H1 (cell line): ENCODE results near the gene DLG1. TPM values are rescaled to one million over a fixed set of nuclear protein-coding genes. Genes with fewer than 3 reads are reported as not detected.

Source experiments
- CTCF ChIA-PET: fragments of 300-600 bp; sonication (Branson Sonifier 250); formaldehyde crosslinking; loops from one replicate; lab custom pipeline; 2021; ENCODE audit not compliant: partially characterized antibody; lab: Charles Lee
- POLR2A ChIA-PET: fragments of 300-600 bp; sonication (Branson Sonifier 250); formaldehyde crosslinking; loops from one replicate; lab custom pipeline; 2021; ENCODE audit warnings: inconsistent platforms; ENCODE audit not compliant: partially characterized antibody; lab: Charles Lee
- DNase-seq, 2 experiments: peaks; one replicate each; pipeline versions ENCODE4 v3.0.0 to v3.0.0-alpha.2; 2010 to 2022; ENCODE audit warnings: low spot score in 2 of 2, low read depth in 1 of 2, mixed read lengths in 1 of 2
- FAIRE-seq: peaks from 2 replicates; lab custom pipeline; 2011; peaks lifted over from hg19 to GRCh38; lab: Jason Lieb, UNC
- H2AFZ ChIP-seq: 2 replicates; pipeline ENCODE4 v1.8.1; 2012; ENCODE audit warnings: low read length, inconsistent platforms
- H2AK5ac ChIP-seq: 2 replicates; pipeline ENCODE4 v1.6.1; 2013; ENCODE audit warnings: low read depth, low read length
- H2BK120ac ChIP-seq: replicated peaks from 2 replicates; pipeline ENCODE3; 2013; ENCODE audit warnings: low read depth, low read length, inconsistent platforms
- H2BK12ac ChIP-seq: 2 replicates; pipeline ENCODE4 v1.6.1; 2013; ENCODE audit warnings: low read depth, low read length
- H2BK15ac ChIP-seq: 2 replicates; pipeline ENCODE4 v1.6.1; 2013; ENCODE audit warnings: low read length
- H2BK20ac ChIP-seq: 2 replicates; pipeline ENCODE4 v1.6.1; 2013; ENCODE audit warnings: low read length
- H2BK5ac ChIP-seq: 2 replicates; pipeline ENCODE4 v1.6.1; 2013; ENCODE audit warnings: low read depth, low read length
- H3K14ac ChIP-seq: 2 replicates; pipeline ENCODE4 v1.6.1; 2013; ENCODE audit warnings: inconsistent platforms; ENCODE audit not compliant: insufficient read length
- H3K18ac ChIP-seq: 2 replicates; pipeline ENCODE4 v1.6.1; 2013; ENCODE audit warnings: low read length; ENCODE audit errors: extremely low read depth
- H3K23ac ChIP-seq: 2 replicates; pipeline ENCODE4 v1.6.1; 2013; ENCODE audit warnings: inconsistent platforms; ENCODE audit not compliant: insufficient read length
- H3K23me2 ChIP-seq: 2 replicates; pipeline ENCODE4 v1.6.1; 2013; ENCODE audit warnings: low read depth, low read length
- H3K27ac ChIP-seq: 2 replicates; pipeline ENCODE4 v1.6.1; 2011; ENCODE audit warnings: low read depth, low read length, inconsistent platforms
- H3K27me3 ChIP-seq, 4 experiments: replicated peaks in 1 of 4; 1 replicate in 1 of 4; 2 replicates in 3 of 4; pipeline versions ENCODE4 v1.6.1 to v1.8.1; 2011 to 2013; ENCODE audit warnings: low read length in 3 of 4, mild to moderate bottlenecking in 3 of 4, inconsistent platforms in 2 of 4, mixed read lengths in 2 of 4, moderate library complexity in 1 of 4; ENCODE audit not compliant: control insufficient read depth in 3 of 4, insufficient read depth in 3 of 4; ENCODE audit errors: extremely low read depth in 1 of 4
- H3K36me3 ChIP-seq, 4 experiments: 2 replicates each; pipeline versions ENCODE4 v1.6.1 to v1.8.1; 2011 to 2013; ENCODE audit warnings: mild to moderate bottlenecking in 4 of 4, low read length in 3 of 4, moderate library complexity in 2 of 4, control low read depth in 1 of 4, inconsistent platforms in 1 of 4; ENCODE audit not compliant: insufficient read depth in 4 of 4, control insufficient read depth in 2 of 4
- H3K4ac ChIP-seq: replicated peaks from 2 replicates; pipeline ENCODE3; 2013; ENCODE audit warnings: low read length, low read depth, mixed read lengths, inconsistent platforms; ENCODE audit not compliant: insufficient read length
- H3K4me1 ChIP-seq, 4 experiments: replicated peaks in 1 of 4; 1 replicate in 1 of 4; 2 replicates in 3 of 4; pipeline versions ENCODE4 v1.6.1 to v1.8.1; 2011 to 2013; ENCODE audit warnings: low read length in 3 of 4, inconsistent platforms in 2 of 4, mixed read lengths in 1 of 4; ENCODE audit not compliant: insufficient read depth in 4 of 4, control insufficient read depth in 3 of 4
- H3K4me2 ChIP-seq, 2 experiments: 2 replicates each; pipeline versions ENCODE4 v1.6.1 to v1.8.1; 2011 to 2013; ENCODE audit warnings: low read depth in 2 of 2, low read length in 2 of 2, control low read depth in 1 of 2, inconsistent platforms in 1 of 2, mild to moderate bottlenecking in 1 of 2; ENCODE audit not compliant: insufficient read depth in 1 of 2
- H3K4me3 ChIP-seq, 4 experiments: fragments of 200-600, 300-600 bp in 1 of 4; sonication (generic), shearing (Covaris generic), sonication (Bioruptor Twin) in 1 of 4; 2 replicates each; pipeline versions ENCODE4 v1.5.1 to v1.8.1; 2011 to 2016; ENCODE audit warnings: low read length in 4 of 4, low read depth in 3 of 4, control low read depth in 2 of 4, inconsistent platforms in 2 of 4, mild to moderate bottlenecking in 2 of 4, mixed read lengths in 1 of 4, moderate library complexity in 1 of 4; ENCODE audit not compliant: insufficient read depth in 2 of 4; ENCODE audit errors: extremely low read depth in 1 of 4
- H3K56ac ChIP-seq: replicated peaks from 2 replicates; pipeline ENCODE3; 2013; ENCODE audit warnings: low read depth, mild to moderate bottlenecking, mixed read lengths, low read length, inconsistent platforms; ENCODE audit not compliant: insufficient read length
- H3K79me1 ChIP-seq: 2 replicates; pipeline ENCODE4 v1.6.1; 2013; ENCODE audit warnings: low read depth, low read length, control low read depth
- H3K79me2 ChIP-seq, 2 experiments: 2 replicates each; pipeline versions ENCODE4 v1.6.1 to v1.8.1; 2012 to 2013; ENCODE audit warnings: low read length in 2 of 2, mild to moderate bottlenecking in 2 of 2, inconsistent platforms in 1 of 2; ENCODE audit not compliant: insufficient read depth in 2 of 2, control insufficient read depth in 1 of 2
- H3K9ac ChIP-seq, 4 experiments: replicated peaks in 1 of 4; 1 replicate in 1 of 4; 2 replicates in 3 of 4; pipeline versions ENCODE4 v1.6.1 to v1.8.1; 2011 to 2013; ENCODE audit warnings: low read depth in 3 of 4, low read length in 3 of 4, control low read depth in 2 of 4, mild to moderate bottlenecking in 2 of 4, moderate library complexity in 2 of 4, inconsistent platforms in 1 of 4; ENCODE audit errors: extremely low read depth in 1 of 4
- H3K9me3 ChIP-seq, 2 experiments: 2 replicates each; pipeline versions ENCODE4 v1.6.1 to v1.8.1; 2012 to 2013; ENCODE audit warnings: mild to moderate bottlenecking in 2 of 2, moderate library complexity in 2 of 2, control low read depth in 1 of 2, inconsistent platforms in 1 of 2, low read depth in 1 of 2, low read length in 1 of 2, mixed read lengths in 1 of 2; ENCODE audit not compliant: insufficient read depth in 2 of 2
- H4K20me1 ChIP-seq, 2 experiments: replicated peaks in 1 of 2; 2 replicates each; pipeline versions ENCODE3 to v1.8.1; 2011 to 2013; ENCODE audit warnings: inconsistent platforms in 2 of 2, low read length in 2 of 2, mild to moderate bottlenecking in 1 of 2; ENCODE audit not compliant: insufficient read depth in 2 of 2, control insufficient read depth in 1 of 2
- H4K5ac ChIP-seq: 2 replicates; pipeline ENCODE4 v1.6.1; 2013; ENCODE audit warnings: low read length, low read depth, mixed read lengths, inconsistent platforms; ENCODE audit not compliant: insufficient read length
- H4K8ac ChIP-seq: 2 replicates; pipeline ENCODE4 v1.8.0; 2013; ENCODE audit warnings: mild to moderate bottlenecking, moderate library complexity, low read length, inconsistent platforms; ENCODE audit not compliant: insufficient read depth; ENCODE audit errors: extremely low read depth
- H4K91ac ChIP-seq: replicated peaks from 2 replicates; pipeline ENCODE3; 2013; ENCODE audit warnings: low read length, mixed read lengths, inconsistent platforms; ENCODE audit not compliant: insufficient read length
- CREB1 ChIP-seq: IDR thresholded peaks from 2 replicates; pipeline ENCODE4 v1.6.1; 2012; ENCODE audit warnings: inconsistent platforms
- HDAC2 ChIP-seq, 2 experiments: fragments of 300-600 bp in 1 of 2; sonication (generic) in 1 of 2; IDR thresholded peaks; 2 replicates each; pipeline ENCODE4 v1.6.1; 2011 to 2012; ENCODE audit warnings: low read depth in 2 of 2, low read length in 2 of 2, mild to moderate bottlenecking in 2 of 2, moderate library complexity in 2 of 2, borderline replicate concordance in 1 of 2, inconsistent platforms in 1 of 2
- KDM4A ChIP-seq: IDR thresholded peaks from one replicate; pipeline ENCODE4 v1.7.1; 2012; ENCODE audit warnings: low read depth, mild to moderate bottlenecking, moderate library complexity, low read length, inconsistent platforms; ENCODE audit not compliant: severe bottlenecking
- KDM5A ChIP-seq: fragments of 200-600 bp; IDR thresholded peaks from 2 replicates; pipeline ENCODE4 v1.7.1; 2012; ENCODE audit warnings: mild to moderate bottlenecking, low read length, inconsistent platforms, mixed read lengths
- NANOG ChIP-seq: IDR thresholded peaks from 2 replicates; pipeline ENCODE4 v1.6.1; 2011; ENCODE audit warnings: low read length, low read depth, mild to moderate bottlenecking, inconsistent platforms; ENCODE audit not compliant: insufficient read depth, poor library complexity, severe bottlenecking
- PHF8 ChIP-seq: fragments of 200-600 bp; sonication (generic); conservative IDR thresholded peaks from 2 replicates; pipeline ENCODE4 v1.7.1; 2012; ENCODE audit warnings: low read depth, mild to moderate bottlenecking, inconsistent platforms, low read length, moderate library complexity
- TEAD4 ChIP-seq: IDR thresholded peaks from 2 replicates; pipeline ENCODE4 v1.6.1; 2012; ENCODE audit warnings: low read depth, low read length, inconsistent platforms, mixed read lengths
- YY1 ChIP-seq: IDR thresholded peaks from 2 replicates; pipeline ENCODE4 v1.6.1; 2011; ENCODE audit warnings: low read depth, mild to moderate bottlenecking, low read length
- WGBS, 2 experiments: shearing (Covaris generic) in 1 of 2; methylation state at CpG; one replicate each; pipeline versions ENCODE4 v1.1.6 to v1.1.7; 2013 to 2015; ENCODE audit warnings: low lambda C conversion rate in 2 of 2, mixed read lengths in 2 of 2, inconsistent platforms in 1 of 2, low coverage in 1 of 2, missing lambda C conversion rate in 1 of 2; ENCODE audit not compliant: insufficient replicate concordance in 2 of 2, insufficient coverage in 1 of 2, insufficient read length in 1 of 2; ENCODE audit errors: extremely low coverage in 1 of 2, missing lambda C conversion rate in 1 of 2; 5-methylcytosine and 5-hydroxymethylcytosine counted together
- polyA plus RNA-seq, 7 experiments: library from polyadenylated mRNA; depleted of rRNA in 3 of 7; stranded (reverse) in 5 of 7; unstranded in 2 of 7; fragments of >200 nt in 5 of 7; fragments of 200-250 nt in 2 of 7; gene quantifications; 1 replicate in 5 of 7; 2 replicates in 1 of 7; 4 replicates in 1 of 7; pipeline versions ENCODE4 v1.2.1 to v1.2.3, GENCODE V29; 2011 to 2013; ENCODE audit warnings: missing spikeins in 2 of 7, mixed read lengths in 2 of 7
- total RNA-seq: library from RNA; stranded (reverse); fragmentation: NEBNext Ultra II Directional; extraction: Animal tissue kit (Norgen Biotek cat#: 25700); gene quantifications from 2 replicates; pipeline ENCODE4 v1.2.1, GENCODE V29; 2021

The DLG1 gene
- total and polyA plus RNA-seq, 2 of the 8 experiments (the other 6 are each of a cell fraction or from before 2014, with no cell fraction given), result 13.4 to 78.8 TPM

GRCh38 chr3:197169028-197169427 is 129.4 kb downstream of the DLG1 start:
- no peak overlapping the region for H4K8ac ChIP-seq
- no peak overlapping the region for H3K4me2 ChIP-seq
- H3K9ac ChIP-seq, result no peak overlapping the region
- H2BK20ac ChIP-seq, result no peak overlapping the region
- H2BK120ac ChIP-seq, result no peak overlapping the region
- no peaks in the 10 kb centered on the region for H3K27me3 ChIP-seq
- DNase-seq, result no peak
- POLR2A ChIA-PET, result no interaction called here
- H3K4ac ChIP-seq, result no peak overlapping the region
- peaks cover 3% of the 10 kb centered on the region; the same call in 1 of the 2 replicates for H3K79me1 ChIP-seq
- no peak overlapping the region for H2BK5ac ChIP-seq
- H3K36me3 ChIP-seq, result no peaks in the 10 kb centered on the region
- H3K23ac ChIP-seq, result no peak overlapping the region
- H4K91ac ChIP-seq, result no peak overlapping the region
- no peak overlapping the region for H3K56ac ChIP-seq
- no peak for TF ChIP-seq KDM5A
- no peak for TF ChIP-seq CREB1
- no peak for TF ChIP-seq HDAC2 (IDR thresholded peaks at IDR 0.05; ENCODE audit: borderline replicate concordance in 1 of 2, low read depth in 2 of 2, low read length in 2 of 2)
- no peak for TF ChIP-seq KDM4A
- no peak for TF ChIP-seq PHF8
- TF ChIP-seq NANOG, result no peak
- no peak for TF ChIP-seq YY1
- TF ChIP-seq TEAD4, result no peak
- H3K4me1 ChIP-seq, result no peaks in the 10 kb centered on the region
- H3K14ac ChIP-seq, result no peak overlapping the region
- H2BK12ac ChIP-seq, result no peak overlapping the region
- no peak for FAIRE-seq
- no peak overlapping the region for H3K18ac ChIP-seq
- 86% methylated on average over 1 of the region's 1 CpG; no CpG with 5 or more reads in 1 of the 2 experiments for WGBS, 2 experiments
- H3K79me2 ChIP-seq, result peaks cover 0 to 42% of the 10 kb centered on the region in 2 experiments; a peak in 3 of 4 replicates
- no peaks in the 10 kb centered on the region for H3K9me3 ChIP-seq
- H3K4me3 ChIP-seq, result no peak overlapping the region
- H2AK5ac ChIP-seq, result no peak overlapping the region
- H4K5ac ChIP-seq, result no peak overlapping the region
- no peak overlapping the region for H2BK15ac ChIP-seq
- H2AFZ ChIP-seq, result no peak overlapping the region
- CTCF ChIA-PET, result no interaction called here
- no peaks in the 10 kb centered on the region for H3K23me2 ChIP-seq
- peaks cover 2 to 5% of the 10 kb centered on the region in 2 experiments for H4K20me1 ChIP-seq
- H3K27ac ChIP-seq, result no peak overlapping the region
